LNCAP (cell line): Measurements from ENCODE around the gene TECRL.

Source experiments
- CTCF ChIP-seq: fragments of 450-650 bp; IDR thresholded peaks from 2 replicates; pipeline ENCODE4 v1.5.1; 2017; ENCODE audit warnings: mild to moderate bottlenecking

Gene TECRL

GRCh38 chr4:64326507-64326906 lies 82.7 kb downstream of the TECRL start:
- TF ChIP-seq CTCF = no peak

GRCh38 chr4:64306255-64306565 lies 103.0 kb downstream of the TECRL start:
- no peak for TF ChIP-seq CTCF

GRCh38 chr4:64305565-64306254 lies 103.5 kb downstream of the TECRL start:
- no peak for TF ChIP-seq CTCF

GRCh38 chr4:64272432-64272831 lies 136.8 kb downstream of the TECRL start:
- TF ChIP-seq CTCF = no peak

- 0 out of 2 replicates have a peak, but pooled peaks have one; percentile 6 for TF ChIP-seq CTCF
Measured at GRCh38 chr4:64271601-64272081, 137.6 kb downstream of the TECRL start.

GRCh38 chr4:64266669-64267068 lies 142.6 kb downstream of the TECRL start:
- TF ChIP-seq CTCF = no peak

- TF ChIP-seq CTCF = no peak
Measured at GRCh38 chr4:64266263-64266662, 143.0 kb downstream of the TECRL start.

- TF ChIP-seq CTCF = no peak
Measured at GRCh38 chr4:64251781-64252180, 157.5 kb downstream of the TECRL start.
